Stomach smooth muscle (tissue), 2 donors: ENCODE results near the gene HS3ST6.
"Not testable (repeated sequence)": the region's sequence is repeated elsewhere in the genome, so short reads cannot be mapped to it uniquely, and the experiment has no call there.

ENCODE experiments used
- H3K27ac ChIP-seq: one replicate; pipeline ENCODE4 v1.7.0; 2013; ENCODE audit warnings: mild to moderate bottlenecking, low read length, inconsistent platforms
- H3K27me3 ChIP-seq, 2 donors: one replicate each; pipeline ENCODE4 v1.7.0; 2013; ENCODE audit warnings: low read length in 2 of 2; ENCODE audit not compliant: insufficient read depth in 2 of 2, control insufficient read depth in 1 of 2
- H3K36me3 ChIP-seq, 2 donors: one replicate each; pipeline ENCODE4 v1.7.0; 2013; ENCODE audit warnings: low read length in 2 of 2; ENCODE audit not compliant: control insufficient read depth in 2 of 2, insufficient read depth in 2 of 2
- H3K4me1 ChIP-seq: one replicate; pipeline ENCODE4 v1.7.0; 2013; ENCODE audit warnings: low read length; ENCODE audit not compliant: control insufficient read depth, insufficient read depth
- H3K4me3 ChIP-seq, 2 donors: one replicate each; pipeline ENCODE4 v1.7.0; 2013; ENCODE audit warnings: low read length in 2 of 2
- H3K9ac ChIP-seq, 2 donors: one replicate each; pipeline ENCODE4 v1.7.0; 2013; ENCODE audit warnings: low read length in 2 of 2, mild to moderate bottlenecking in 1 of 2
- H3K9me3 ChIP-seq, 2 donors: one replicate each; pipeline ENCODE4 v1.7.0; 2013; ENCODE audit warnings: low read length in 2 of 2; ENCODE audit not compliant: control insufficient read depth in 2 of 2
- donor health status: healthy.
- donor health status: Pancreatic carcinoma.

HS3ST6 gene

GRCh38 chr16:1945559-1946391 is 27.6 kb upstream of the HS3ST6 start:
- Histone ChIP-seq H3K9ac (no peak overlapping the region), H3K4me1 (peaks cover 23% of the 10 kb centered on the region), H3K27ac (no peak overlapping the region), H3K9me3 (no peaks in the 10 kb centered on the region), H3K4me3 (no peak overlapping the region), H3K27me3 (no peaks in the 10 kb centered on the region), H3K36me3 (no peaks in the 10 kb centered on the region)

DNA sequence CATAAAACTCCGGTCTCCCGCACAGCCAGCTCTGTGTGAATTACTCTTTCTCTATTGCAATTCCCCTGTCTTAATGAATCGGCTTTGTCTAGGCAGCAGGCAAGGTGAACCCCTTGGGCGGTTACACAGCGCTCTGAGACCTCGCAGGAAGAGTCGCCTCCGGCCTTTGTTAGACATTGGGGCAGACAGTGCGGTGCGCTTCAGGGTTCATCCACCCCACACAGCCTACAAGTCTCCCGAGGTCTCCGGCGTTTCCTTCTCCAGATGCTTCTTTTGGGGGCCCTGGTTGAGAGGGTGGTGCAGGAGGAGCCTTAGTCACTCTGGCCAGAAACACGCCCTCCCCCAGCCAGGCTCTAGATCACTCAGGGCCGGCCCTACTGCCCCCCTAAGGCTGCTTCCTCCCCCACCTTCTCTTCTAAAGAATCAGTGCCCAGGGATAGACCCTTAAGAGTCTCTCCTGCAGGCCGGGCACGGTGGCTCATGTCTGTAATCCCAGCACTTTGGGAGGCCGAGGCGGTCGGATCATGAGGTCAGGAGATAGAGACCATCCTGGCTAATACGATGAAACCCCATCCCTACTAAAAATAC is 26.5 kb upstream of the HS3ST6 start:
- Histone ChIP-seq H3K27ac (no peak overlapping the region), H3K4me1 (peaks cover 25% of the 10 kb centered on the region), H3K36me3 (peaks cover 5% of the 10 kb centered on the region in 2 donors), H3K9ac (no peak overlapping the region), H3K4me3 (no peak overlapping the region), H3K27me3 (no peaks in the 10 kb centered on the region), H3K9me3 (no peaks in the 10 kb centered on the region)

GRCh38 chr16:1942810-1943726 is 24.9 kb upstream of the HS3ST6 start, which contains the start of gene MSRB1:
Gene MSRB1 (minus strand): TSS chr16:1943199. CDS start chr16:1943156, 43 bp downstream.
- peak within 1 kb of the TSS; percentile 85 to 90 for H3K9ac ChIP-seq
- H3K4me3 ChIP-seq, result peak within 1 kb of the TSS; percentile 84 to 90
- peaks cover 14 to 16% of the 10 kb centered on the region in 2 donors for H3K36me3 ChIP-seq
- no peaks in the 10 kb centered on the region for H3K27me3 ChIP-seq
- peaks cover 25% of the 10 kb centered on the region for H3K4me1 ChIP-seq
- peak within 1 kb of the TSS; percentile 90 for H3K27ac ChIP-seq
- H3K9me3 ChIP-seq, result no peaks in the 10 kb centered on the region

DNA sequence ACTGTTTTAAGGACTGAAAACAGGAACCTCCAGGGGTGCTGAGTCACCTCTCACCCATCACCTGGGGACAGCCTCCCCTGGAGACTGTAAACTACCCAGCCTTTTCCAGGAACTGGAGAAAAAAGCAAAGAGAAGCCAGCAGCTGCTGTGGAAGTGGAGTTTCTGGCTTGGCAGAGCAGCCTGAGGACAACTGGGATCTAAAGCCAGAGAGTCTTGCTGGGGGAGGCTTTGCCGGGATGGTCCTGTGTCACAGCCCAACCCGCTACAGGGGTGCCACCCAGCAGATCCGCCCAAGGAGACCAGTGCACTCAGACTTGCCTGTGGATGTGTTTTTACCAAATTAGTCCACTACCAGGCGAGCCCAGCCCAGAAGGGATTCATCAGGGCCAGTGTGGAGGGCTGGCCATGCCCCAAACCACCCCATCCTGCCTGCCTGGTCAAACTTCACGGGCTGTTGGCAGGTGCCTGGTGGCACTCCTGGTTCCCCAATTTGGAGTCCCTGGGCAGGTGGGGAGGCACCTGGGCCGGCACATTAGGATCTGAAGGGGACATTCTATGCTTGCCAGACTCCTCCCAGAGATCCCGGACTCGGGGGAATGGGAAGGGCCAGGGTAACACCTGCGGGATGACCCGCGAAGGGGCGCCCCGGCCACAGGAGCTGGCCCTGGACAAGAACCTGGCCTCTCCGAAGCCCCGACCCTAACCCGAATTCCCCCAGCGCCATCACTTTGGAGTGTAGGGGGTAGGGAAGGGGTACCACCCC is 24.0 kb upstream of the HS3ST6 start:
- Histone ChIP-seq H3K27ac (peak overlapping the region; percentile 90), H3K4me3 (peak overlapping the region; percentile 84 to 90), H3K9me3 (no peaks in the 10 kb centered on the region), H3K27me3 (no peaks in the 10 kb centered on the region), H3K36me3 (peaks cover 16% of the 10 kb centered on the region in 2 donors), H3K9ac (peak overlapping the region; percentile 85 to 90), H3K4me1 (peaks cover 25% of the 10 kb centered on the region)

- Histone ChIP-seq H3K4me3 (peak overlapping the region; percentile 84 to 90), H3K27me3 (no peaks in the 10 kb centered on the region), H3K36me3 (peaks cover 16 to 21% of the 10 kb centered on the region in 2 donors), H3K9ac (peak overlapping the region; percentile 29 to 90), H3K27ac (peak overlapping the region; percentile 90), H3K9me3 (no peaks in the 10 kb centered on the region), H3K4me1 (peaks cover 25% of the 10 kb centered on the region)
Observed at GRCh38 chr16:1941162-1942046, 23.2 kb upstream of the HS3ST6 start.

GRCh38 chr16:1940273-1941161 is 22.3 kb upstream of the HS3ST6 start:
- no peak overlapping the region for H3K9ac ChIP-seq
- H3K4me3 ChIP-seq, result no peak overlapping the region

GRCh38 chr16:1939833-1940232 is 21.6 kb upstream of the HS3ST6 start:
- not testable (repeated sequence) for H3K4me3 ChIP-seq, H3K9me3 ChIP-seq, H3K27me3 ChIP-seq, H3K9ac ChIP-seq, H3K27ac ChIP-seq
- peaks cover 16 to 21% of the 10 kb centered on the region in 2 donors for H3K36me3 ChIP-seq
- H3K4me1 ChIP-seq, result peaks cover 25% of the 10 kb centered on the region

More at GRCh38 chr16:1940273-1941161, 22.3 kb upstream of the HS3ST6 start:
- Histone ChIP-seq H3K9me3 (no peaks in the 10 kb centered on the region), H3K4me1 (peaks cover 25% of the 10 kb centered on the region), H3K36me3 (peaks cover 16 to 21% of the 10 kb centered on the region in 2 donors), H3K27me3 (no peaks in the 10 kb centered on the region), H3K27ac (no peak overlapping the region)

GRCh38 chr16:1938910-1939309 is 20.7 kb upstream of the HS3ST6 start:
- Histone ChIP-seq H3K27ac (no peak overlapping the region), H3K27me3 (no peaks in the 10 kb centered on the region), H3K9me3 (no peaks in the 10 kb centered on the region), H3K36me3 (peaks cover 16 to 21% of the 10 kb centered on the region in 2 donors), H3K9ac (no peak overlapping the region), H3K4me3 (no peak overlapping the region), H3K4me1 (peaks cover 25% of the 10 kb centered on the region)

DNA sequence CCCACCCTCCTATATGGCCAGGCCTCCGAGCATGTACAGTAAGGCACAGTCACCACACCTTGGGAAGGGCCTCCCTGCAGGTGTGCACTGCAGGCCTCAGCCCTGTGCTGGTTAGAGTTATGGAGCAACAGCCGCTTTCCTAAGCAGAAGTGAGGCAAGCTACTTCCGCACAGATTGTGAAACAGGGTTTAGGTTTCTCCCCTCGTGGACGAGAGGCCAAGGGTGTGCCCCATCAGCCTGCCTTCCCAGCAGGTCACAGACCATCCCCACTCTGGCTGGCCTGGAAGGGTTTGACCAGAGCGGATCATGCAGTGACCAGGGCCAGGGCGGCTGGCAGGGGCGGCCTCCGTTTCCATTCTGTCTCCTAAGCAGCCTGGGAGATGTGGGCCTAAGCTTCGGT is 20.1 kb upstream of the HS3ST6 start:
- H3K27me3 ChIP-seq, result peaks cover 0 to 2% of the 10 kb centered on the region in 2 donors
- H3K27ac ChIP-seq, result no peak overlapping the region
- no peaks in the 10 kb centered on the region for H3K9me3 ChIP-seq
- peaks cover 19% of the 10 kb centered on the region for H3K4me1 ChIP-seq
- no peak overlapping the region for H3K4me3 ChIP-seq
- H3K36me3 ChIP-seq, result peaks cover 16 to 21% of the 10 kb centered on the region in 2 donors
- H3K9ac ChIP-seq, result no peak overlapping the region
